Mesothelial cell of epicardium (in vitro differentiated cells): ENCODE measurements around the gene TMEM238. TPM values are rescaled to one million over a fixed set of nuclear protein-coding genes. Genes with fewer than 3 reads are reported as not detected.
"Not testable (repeated sequence)": the region's sequence is repeated elsewhere in the genome, so short reads cannot be mapped to it uniquely, and the experiment has no call there.

Experiments
- DNase-seq, 2 experiments: peaks; one replicate each; pipeline ENCODE4 v3.0.0; 2021; ENCODE audit warnings: low spot score in 2 of 2; ENCODE audit not compliant: unreplicated experiment in 2 of 2
- H3K27ac Mint-ChIP-seq: 2 replicates; pipeline ENCODE4 v1.8.0; 2021; ENCODE audit warnings: mixed read lengths
- H3K27me3 Mint-ChIP-seq: 2 replicates; pipeline ENCODE4 v1.8.0; 2021; ENCODE audit warnings: low read depth, mixed read lengths
- H3K36me3 Mint-ChIP-seq: 2 replicates; pipeline ENCODE4 v1.8.0; 2021; ENCODE audit warnings: mixed read lengths
- H3K4me1 Mint-ChIP-seq: 2 replicates; pipeline ENCODE4 v1.8.0; 2021; ENCODE audit warnings: mixed read lengths
- H3K4me3 Mint-ChIP-seq: 2 replicates; pipeline ENCODE4 v1.8.0; 2021; ENCODE audit warnings: mild to moderate bottlenecking, moderate library complexity, mixed read lengths
- H3K9me3 Mint-ChIP-seq: 2 replicates; pipeline ENCODE4 v1.8.0; 2021; ENCODE audit warnings: mixed read lengths
- total RNA-seq: library from RNA; stranded (reverse); gene quantifications from 3 replicates; pipeline ENCODE4 v1.2.1, GENCODE V29; 2021
- TF ChIP-seq, protein P1 (sequence below): fragments of 200-600 bp; sonication (generic); IDR thresholded peaks from one replicate; pipeline ENCODE4 v1.5.0; 2021; ENCODE audit warnings: antibody characterized with exemption; ENCODE audit not compliant: unreplicated experiment

TMEM238 gene
- total RNA-seq, 1 donor from 2014 or later = 2.3 TPM

GRCh38 chr19:55406091-55406825, 22.2 kb upstream of the TMEM238 start:
- H3K27ac Mint-ChIP-seq = peak overlapping the region; percentile 67
- H3K36me3 Mint-ChIP-seq = peaks cover 22% of the 10 kb centered on the region
- peak overlapping the region; percentile 88 for H3K4me3 Mint-ChIP-seq
- peaks cover 20% of the 10 kb centered on the region for H3K4me1 Mint-ChIP-seq
- peaks cover 9% of the 10 kb centered on the region for H3K9me3 Mint-ChIP-seq
- H3K27me3 Mint-ChIP-seq = peaks cover 5% of the 10 kb centered on the region
- no peak for DNase-seq
- TF ChIP-seq, protein P1, sequence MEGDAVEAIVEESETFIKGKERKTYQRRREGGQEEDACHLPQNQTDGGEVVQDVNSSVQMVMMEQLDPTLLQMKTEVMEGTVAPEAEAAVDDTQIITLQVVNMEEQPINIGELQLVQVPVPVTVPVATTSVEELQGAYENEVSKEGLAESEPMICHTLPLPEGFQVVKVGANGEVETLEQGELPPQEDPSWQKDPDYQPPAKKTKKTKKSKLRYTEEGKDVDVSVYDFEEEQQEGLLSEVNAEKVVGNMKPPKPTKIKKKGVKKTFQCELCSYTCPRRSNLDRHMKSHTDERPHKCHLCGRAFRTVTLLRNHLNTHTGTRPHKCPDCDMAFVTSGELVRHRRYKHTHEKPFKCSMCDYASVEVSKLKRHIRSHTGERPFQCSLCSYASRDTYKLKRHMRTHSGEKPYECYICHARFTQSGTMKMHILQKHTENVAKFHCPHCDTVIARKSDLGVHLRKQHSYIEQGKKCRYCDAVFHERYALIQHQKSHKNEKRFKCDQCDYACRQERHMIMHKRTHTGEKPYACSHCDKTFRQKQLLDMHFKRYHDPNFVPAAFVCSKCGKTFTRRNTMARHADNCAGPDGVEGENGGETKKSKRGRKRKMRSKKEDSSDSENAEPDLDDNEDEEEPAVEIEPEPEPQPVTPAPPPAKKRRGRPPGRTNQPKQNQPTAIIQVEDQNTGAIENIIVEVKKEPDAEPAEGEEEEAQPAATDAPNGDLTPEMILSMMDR = no peak

DNA sequence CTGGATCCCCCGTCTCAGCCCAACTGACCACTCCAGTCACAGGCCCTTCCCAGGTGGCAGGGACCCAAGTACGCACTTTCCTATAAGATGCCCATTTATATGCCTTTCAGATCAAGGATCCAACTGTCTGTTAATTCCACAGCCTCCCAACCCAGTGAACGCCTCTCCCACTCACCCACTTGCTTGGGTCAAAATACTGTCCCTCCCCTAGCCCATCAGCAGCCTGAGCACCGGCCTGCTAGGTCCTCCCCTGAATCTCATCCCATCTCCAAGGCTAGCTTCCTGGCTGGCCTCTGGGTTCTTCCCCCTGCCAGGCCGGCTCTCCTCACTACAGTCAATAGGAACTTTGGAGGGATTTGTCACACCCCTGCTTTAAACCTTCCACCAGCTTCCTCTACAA, 21.5 kb upstream of the TMEM238 start:
- Mint-ChIP-seq H3K27ac (peak overlapping the region; percentile 51), H3K27me3 (peaks cover 3% of the 10 kb centered on the region), H3K36me3 (peaks cover 25% of the 10 kb centered on the region), H3K4me1 (peaks cover 20% of the 10 kb centered on the region), H3K9me3 (peaks cover 9% of the 10 kb centered on the region), H3K4me3 (peak overlapping the region; percentile 88)
- TF ChIP-seq, protein P1 = no peak
- DNase-seq = no peak

GRCh38 chr19:55402509-55402908, 18.4 kb upstream of the TMEM238 start:
- no peak for DNase-seq
- Mint-ChIP-seq H3K9me3 (no peaks in the 10 kb centered on the region), H3K36me3 (peaks cover 31% of the 10 kb centered on the region), H3K27ac (no peak overlapping the region), H3K4me3 (no peak overlapping the region), H3K4me1 (peaks cover 16% of the 10 kb centered on the region), H3K27me3 (no peaks in the 10 kb centered on the region)
- TF ChIP-seq, protein P1 = no peak

GRCh38 chr19:55401390-55401789, 17.3 kb upstream of the TMEM238 start:
- not testable (repeated sequence) for H3K4me1 Mint-ChIP-seq, H3K27me3 Mint-ChIP-seq, H3K9me3 Mint-ChIP-seq, H3K27ac Mint-ChIP-seq, DNase-seq, H3K4me3 Mint-ChIP-seq
- peaks cover 31% of the 10 kb centered on the region for H3K36me3 Mint-ChIP-seq

- no peaks in the 10 kb centered on the region for H3K27me3 Mint-ChIP-seq
- H3K36me3 Mint-ChIP-seq = peaks cover 24% of the 10 kb centered on the region
- TF ChIP-seq, protein P1 = no peak
- H3K4me1 Mint-ChIP-seq = peaks cover under 1% of the 10 kb centered on the region
- H3K9me3 Mint-ChIP-seq = no peaks in the 10 kb centered on the region
- H3K27ac Mint-ChIP-seq = peak overlapping the region; percentile 50
- no peak overlapping the region for H3K4me3 Mint-ChIP-seq
- DNase-seq = no peak
Measured at GRCh38 chr19:55400281-55401087, 16.4 kb upstream of the TMEM238 start.
